NK-92 treated with Interleukin-12 subunit alpha and Interleukin-12 subunit beta, amount 100 ng/mL, for 24 hours (cell line): ENCODE data around the gene NEURL4.
A peak's percentile ranks its signal among the peaks of the same experiment; 100 is the strongest.

Experiments
- DNase-seq: peaks from one replicate; lab custom pipeline; 2025; lab: John Stamatoyannopoulos, UW

NEURL4 gene

GRCh38 chr17:7323731-7324437, 5.3 kb downstream of the NEURL4 start:
- DNase-seq, result no peak

GRCh38 chr17:7322520-7323194, 6.5 kb downstream of the NEURL4 start:
- no peak for DNase-seq

- no peak for DNase-seq
These were observed 7.7 kb downstream of the NEURL4 start for GRCh38 chr17:7321466-7321865.

GRCh38 chr17:7318121-7318860, 10.8 kb downstream of the NEURL4 start:
- no peak for DNase-seq

GRCh38 chr17:7317161-7317803, 11.9 kb downstream of the NEURL4 start:
- DNase-seq, result no peak

- no peak for DNase-seq
These were observed 13.4 kb downstream of the NEURL4 start for GRCh38 chr17:7315570-7316235.

GRCh38 chr17:7314719-7315569, 14.2 kb downstream of the NEURL4 start, which contains the start of gene GPS2:
GPS2 (minus strand) TSS chr17:7315360; CDS start chr17:7315052, 308 bp downstream.
- peak; percentile 62 for DNase-seq

- DNase-seq, result no peak
These were observed 15.0 kb downstream of the NEURL4 start for GRCh38 chr17:7313890-7314718.

GRCh38 chr17:7313088-7313889, 15.8 kb downstream of the NEURL4 start:
- DNase-seq, result no peak

GRCh38 chr17:7312432-7313087, 16.6 kb downstream of the NEURL4 start:
- DNase-seq, result no peak

- DNase-seq, result no peak
These were observed 17.9 kb downstream of the NEURL4 start for GRCh38 chr17:7311110-7311705.

GRCh38 chr17:7309628-7310027, 19.5 kb downstream of the NEURL4 start:
- DNase-seq, result no peak

- peak; percentile 74 for DNase-seq
These were observed 20.3 kb downstream of the NEURL4 start for GRCh38 chr17:7308625-7309433.

- DNase-seq, result no peak
These were observed 21.2 kb downstream of the NEURL4 start for GRCh38 chr17:7307686-7308624.

- DNase-seq, result peak; percentile 96
These were observed 22.0 kb downstream of the NEURL4 start, which contains the start of gene EIF5A for GRCh38 chr17:7306911-7307685. EIF5A (plus strand) TSS chr17:7307628; CDS start chr17:7309636, 2,008 bp downstream.
